GM12891 (cell line): ENCODE data around the gene IER5L.

ENCODE experiments used
- DNase-seq: peaks from one replicate; pipeline ENCODE4 v3.0.0; 2011; ENCODE audit warnings: low spot score; ENCODE audit not compliant: insufficient read length
- FAIRE-seq: peaks from 2 replicates; lab custom pipeline; 2011; peaks lifted over from hg19 to GRCh38; lab: Jason Lieb, UNC
- PAX5 ChIP-seq: IDR thresholded peaks from 2 replicates; pipeline ENCODE4 v1.6.1; 2011; ENCODE audit warnings: low read length, moderate library complexity, mild to moderate bottlenecking; ENCODE audit not compliant: insufficient read depth, severe bottlenecking
- POLR2A ChIP-seq: IDR thresholded peaks from 2 replicates; pipeline ENCODE4 v1.6.1; 2011; ENCODE audit warnings: low read depth, low read length, control low read depth
- POLR2AphosphoS5 ChIP-seq: IDR thresholded peaks from 2 replicates; pipeline ENCODE4 v1.6.1; 2011; ENCODE audit warnings: low read depth, low read length, control low read depth
- POU2F2 ChIP-seq: IDR thresholded peaks from 2 replicates; pipeline ENCODE4 v1.6.1; 2011; ENCODE audit warnings: low read depth, mild to moderate bottlenecking, control low read depth, low read length, moderate library complexity
- SPI1 ChIP-seq: IDR thresholded peaks from 2 replicates; pipeline ENCODE4 v1.6.1; 2011; ENCODE audit warnings: low read depth, low read length, control low read depth
- TAF1 ChIP-seq: IDR thresholded peaks from 2 replicates; pipeline ENCODE4 v1.6.1; 2011; ENCODE audit warnings: low read depth, low read length, control low read depth

IER5L gene

DNA sequence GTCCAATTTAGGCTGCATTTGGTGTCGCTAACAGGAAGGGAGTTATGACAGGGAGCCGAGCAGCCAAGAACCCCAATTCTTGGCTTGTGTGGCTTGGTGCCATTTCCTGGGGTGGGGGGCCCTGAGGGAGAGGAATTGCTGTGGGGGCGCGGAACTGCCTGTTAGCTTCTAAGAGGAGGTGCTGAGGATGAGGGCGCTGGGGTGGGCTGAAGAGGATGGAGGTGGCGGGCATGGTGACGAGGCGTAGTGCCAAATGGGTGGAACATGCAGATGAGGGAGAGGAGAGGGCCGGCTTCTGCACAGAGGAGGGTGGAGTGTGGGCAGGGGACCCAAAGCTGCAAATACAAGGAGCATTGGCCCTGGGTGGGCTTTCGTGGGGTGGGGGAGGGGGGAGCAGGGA lies 27.9 kb downstream of the IER5L start:
- DNase-seq, result no peak
- no peak for TF ChIP-seq PAX5
- TF ChIP-seq SPI1, result no peak
- TF ChIP-seq TAF1, result no peak
- TF ChIP-seq POU2F2, result no peak
- TF ChIP-seq POLR2AphosphoS5, result no peak
- no peak for TF ChIP-seq POLR2A
- no peak for FAIRE-seq

DNA sequence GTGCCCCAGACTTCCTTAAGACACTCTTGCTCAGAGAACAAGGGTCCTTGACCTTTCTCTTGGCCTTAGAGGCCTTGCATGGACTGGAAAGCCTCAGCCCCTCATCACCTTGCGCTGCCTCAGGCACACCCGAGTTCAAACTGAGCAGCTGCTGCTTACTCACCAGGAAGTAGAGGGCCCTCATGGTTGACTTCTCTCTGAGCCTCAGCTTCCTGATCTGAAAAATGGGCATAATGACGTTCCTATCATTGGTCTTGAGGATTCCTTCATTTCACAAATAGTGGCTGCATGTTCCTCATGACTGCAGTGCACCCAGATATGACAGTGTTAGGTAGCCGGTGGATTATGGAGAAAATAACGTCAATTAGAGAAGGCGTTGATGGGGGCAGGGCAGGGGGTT lies 28.6 kb downstream of the IER5L start:
- FAIRE-seq, result peak; percentile 75
- TF ChIP-seq POLR2AphosphoS5 (no peak), SPI1 (no peak), POU2F2 (no peak), TAF1 (no peak), PAX5 (no peak), POLR2A (no peak)
- no peak for DNase-seq

GRCh38 chr9:129148463-129149204 lies 29.4 kb downstream of the IER5L start:
- no peak for DNase-seq
- FAIRE-seq, result no peak
- no peak for TF ChIP-seq SPI1
- no peak for TF ChIP-seq POLR2A
- TF ChIP-seq TAF1, result no peak
- no peak for TF ChIP-seq POU2F2
- no peak for TF ChIP-seq POLR2AphosphoS5
- no peak for TF ChIP-seq PAX5

DNA sequence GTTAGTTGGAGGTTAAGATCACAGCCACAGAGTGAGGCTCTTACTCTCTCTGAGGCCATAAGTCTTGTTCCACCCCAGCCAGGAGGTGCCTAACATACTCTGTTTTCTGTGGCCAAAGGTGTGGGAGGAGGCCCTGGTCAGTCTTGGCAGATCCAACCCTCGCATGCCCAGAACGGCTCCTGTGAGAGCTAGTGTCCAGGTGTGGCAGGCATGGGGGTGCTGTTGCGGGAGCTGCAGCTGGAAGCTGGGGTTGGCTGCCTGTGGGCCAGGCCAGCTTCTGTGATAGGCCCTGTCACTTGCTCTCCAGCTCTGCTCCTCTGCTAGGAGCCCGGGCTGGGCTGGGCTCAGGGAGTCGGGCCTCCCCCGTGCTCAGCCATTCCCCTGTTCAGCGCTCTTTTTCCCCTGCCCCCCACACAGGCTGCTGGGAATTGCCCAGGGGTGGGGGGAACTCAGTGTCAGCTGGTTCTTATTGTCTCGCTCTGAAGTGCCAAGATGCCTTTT lies 31.6 kb downstream of the IER5L start:
- FAIRE-seq, result no peak
- DNase-seq, result no peak
- TF ChIP-seq PAX5, result no peak
- TF ChIP-seq TAF1, result no peak
- TF ChIP-seq POLR2A, result no peak
- no peak for TF ChIP-seq POU2F2
- TF ChIP-seq POLR2AphosphoS5, result no peak
- TF ChIP-seq SPI1, result no peak

- TF ChIP-seq PAX5 (no peak), TAF1 (no peak), POU2F2 (no peak), POLR2AphosphoS5 (no peak), POLR2A (no peak), SPI1 (no peak)
- FAIRE-seq (no peak), DNase-seq (no peak)
These were observed 32.2 kb downstream of the IER5L start for GRCh38 chr9:129145841-129146292.

- TF ChIP-seq TAF1, result no peak
- TF ChIP-seq POU2F2, result no peak
- TF ChIP-seq POLR2AphosphoS5, result no peak
- no peak for TF ChIP-seq SPI1
- no peak for TF ChIP-seq POLR2A
- no peak for TF ChIP-seq PAX5
- FAIRE-seq, result no peak
- DNase-seq, result no peak
These were observed 32.7 kb downstream of the IER5L start for GRCh38 chr9:129145316-129145715.

DNA sequence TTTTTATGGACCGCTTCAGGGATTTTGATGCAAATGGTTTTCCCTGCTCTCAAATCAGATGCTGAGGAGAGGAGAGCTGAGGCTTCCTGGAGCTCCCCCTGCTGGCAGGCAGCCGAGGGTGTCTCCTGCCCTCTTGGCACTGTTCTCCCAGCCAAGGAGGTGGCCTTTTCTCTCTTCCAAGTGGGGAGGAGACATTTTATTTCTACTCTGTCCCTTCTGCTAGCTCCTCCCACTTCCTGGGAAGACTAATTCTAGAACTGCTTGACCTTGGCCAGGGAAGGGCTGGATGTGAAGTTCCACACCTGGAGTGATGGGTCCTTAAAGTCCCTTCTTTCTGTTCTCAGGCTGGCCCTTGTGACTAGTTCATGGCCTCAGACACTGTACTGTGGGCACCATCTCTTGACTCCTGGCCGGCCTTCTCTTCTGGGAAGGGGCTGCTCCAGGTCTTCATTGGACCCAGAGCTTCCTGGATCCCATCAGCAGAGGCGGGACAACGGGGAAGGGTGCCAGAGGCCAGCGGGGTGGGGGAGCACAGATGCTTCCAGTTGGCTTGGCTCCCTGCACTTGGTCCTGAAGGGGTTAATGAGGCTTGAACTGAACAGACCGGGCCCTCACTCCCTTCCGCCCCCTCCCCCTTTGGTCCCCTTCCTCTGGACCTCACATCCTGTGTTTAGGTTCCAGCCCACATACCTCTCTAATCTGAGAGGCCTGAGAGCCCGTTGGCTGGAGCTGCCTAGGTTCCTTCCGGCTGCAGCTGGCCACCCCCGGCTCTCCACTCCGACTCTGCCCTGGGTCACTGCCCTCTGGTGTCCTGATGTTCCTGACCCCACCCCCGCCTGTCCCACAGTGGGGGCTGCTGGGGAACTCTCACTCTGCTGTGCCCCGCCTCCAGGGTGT lies 34.8 kb downstream of the IER5L start:
- FAIRE-seq, result peak; percentile 63
- DNase-seq, result peak; percentile 81
- no peak for TF ChIP-seq POU2F2
- no peak for TF ChIP-seq POLR2A
- no peak for TF ChIP-seq PAX5
- no peak for TF ChIP-seq POLR2AphosphoS5
- no peak for TF ChIP-seq SPI1
- no peak for TF ChIP-seq TAF1

DNA sequence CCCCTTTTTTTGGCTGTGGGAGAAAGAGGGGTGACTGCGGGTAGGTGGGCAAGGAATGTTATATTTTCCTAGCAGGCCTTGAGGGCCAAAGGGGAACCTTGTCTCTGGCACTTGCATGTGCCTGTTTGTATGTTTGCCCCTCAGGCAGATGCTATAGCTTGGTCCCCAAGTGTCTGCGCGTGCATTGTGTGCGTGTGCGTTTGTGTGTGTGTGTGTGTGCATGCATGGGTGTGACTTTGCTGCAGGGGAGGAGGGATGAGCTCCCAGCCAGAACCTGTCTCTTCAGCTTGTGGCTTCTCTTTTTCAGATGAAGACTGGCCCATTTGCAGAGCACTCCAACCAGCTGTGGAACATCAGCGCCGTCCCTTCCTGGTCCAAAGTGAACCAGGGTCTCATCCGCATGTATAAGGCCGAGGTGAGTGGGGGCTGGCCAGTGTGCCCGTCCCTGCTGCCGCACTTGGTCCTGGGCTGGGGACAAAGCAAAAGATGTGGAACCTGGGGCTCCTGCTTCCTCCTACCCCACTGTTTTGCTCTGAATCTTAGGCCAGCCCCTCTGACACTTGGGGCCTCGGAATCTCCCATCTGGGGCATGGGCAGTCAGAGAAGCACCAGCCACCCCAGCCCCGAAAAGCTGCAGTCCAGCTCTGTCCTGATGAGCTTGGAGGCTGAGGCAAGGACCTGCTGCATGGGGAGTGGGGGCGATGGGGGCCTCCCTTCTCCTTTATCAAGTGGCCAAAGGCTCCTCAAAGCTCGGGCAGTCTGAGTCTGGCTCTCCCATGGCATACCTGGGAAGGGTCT lies 35.7 kb downstream of the IER5L start:
- TF ChIP-seq POLR2A, result no peak
- no peak for TF ChIP-seq POU2F2
- TF ChIP-seq PAX5, result no peak
- no peak for TF ChIP-seq TAF1
- no peak for TF ChIP-seq POLR2AphosphoS5
- no peak for TF ChIP-seq SPI1
- FAIRE-seq (no peak), DNase-seq (no peak)
